ENCODE measurements around the gene VAMP1. TPM values are rescaled to one million over a fixed set of nuclear protein-coding genes. Genes with fewer than 3 reads are reported as not detected.

VAMP1 gene
- total RNA-seq, 1 donor from 2014 or later, result 2.0 TPM

DNA sequence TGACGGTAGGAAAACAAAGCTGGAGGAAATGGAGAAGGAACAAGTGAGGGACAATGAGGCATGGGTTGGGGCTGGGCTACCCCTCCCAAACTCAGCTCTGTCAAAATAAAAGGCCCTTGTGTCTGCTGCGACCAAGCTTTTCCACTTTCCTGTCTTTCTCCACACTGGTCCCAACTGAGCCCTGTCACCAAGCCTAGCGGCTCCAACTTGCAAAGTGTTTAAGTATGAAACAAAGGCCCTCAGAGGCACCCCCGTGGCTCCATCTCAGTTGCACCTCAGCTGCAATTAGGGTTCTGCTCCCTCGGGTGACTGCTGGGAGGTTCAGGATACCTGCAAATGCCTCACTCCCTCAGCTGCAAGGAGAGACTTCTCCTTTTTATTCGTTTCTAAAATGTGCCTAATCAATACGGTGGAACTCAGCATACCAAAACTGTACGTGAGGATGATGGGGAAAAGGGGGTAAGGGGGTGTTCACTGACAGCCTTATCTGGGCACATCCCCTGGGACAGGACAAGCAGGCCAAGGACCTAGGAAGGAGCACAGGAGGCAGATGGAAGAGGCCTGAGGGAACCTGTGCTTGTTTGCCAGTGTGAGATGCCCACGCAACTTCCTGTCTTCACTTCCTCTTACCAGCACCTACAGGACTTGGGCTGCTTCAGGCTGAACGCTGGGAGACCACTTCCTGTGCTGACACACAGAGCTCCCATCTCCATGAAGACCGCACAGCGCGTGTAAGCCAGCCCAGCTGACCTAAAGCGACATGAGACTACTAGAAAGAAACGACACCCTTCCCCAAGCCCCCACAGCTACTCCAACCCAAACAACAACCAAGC lies 8.9 kb downstream of the VAMP1 start:
- H3K4me3 ChIP-seq (ENCODE audit: low read depth, low read length), result no peak overlapping the region
- TF ChIP-seq, protein P1, sequence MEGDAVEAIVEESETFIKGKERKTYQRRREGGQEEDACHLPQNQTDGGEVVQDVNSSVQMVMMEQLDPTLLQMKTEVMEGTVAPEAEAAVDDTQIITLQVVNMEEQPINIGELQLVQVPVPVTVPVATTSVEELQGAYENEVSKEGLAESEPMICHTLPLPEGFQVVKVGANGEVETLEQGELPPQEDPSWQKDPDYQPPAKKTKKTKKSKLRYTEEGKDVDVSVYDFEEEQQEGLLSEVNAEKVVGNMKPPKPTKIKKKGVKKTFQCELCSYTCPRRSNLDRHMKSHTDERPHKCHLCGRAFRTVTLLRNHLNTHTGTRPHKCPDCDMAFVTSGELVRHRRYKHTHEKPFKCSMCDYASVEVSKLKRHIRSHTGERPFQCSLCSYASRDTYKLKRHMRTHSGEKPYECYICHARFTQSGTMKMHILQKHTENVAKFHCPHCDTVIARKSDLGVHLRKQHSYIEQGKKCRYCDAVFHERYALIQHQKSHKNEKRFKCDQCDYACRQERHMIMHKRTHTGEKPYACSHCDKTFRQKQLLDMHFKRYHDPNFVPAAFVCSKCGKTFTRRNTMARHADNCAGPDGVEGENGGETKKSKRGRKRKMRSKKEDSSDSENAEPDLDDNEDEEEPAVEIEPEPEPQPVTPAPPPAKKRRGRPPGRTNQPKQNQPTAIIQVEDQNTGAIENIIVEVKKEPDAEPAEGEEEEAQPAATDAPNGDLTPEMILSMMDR (conservative IDR thresholded peaks at IDR 0.05; ENCODE audit: low read depth, low read length), result no peak
- DNase-seq (ENCODE audit: low read depth), result no peak

DNA sequence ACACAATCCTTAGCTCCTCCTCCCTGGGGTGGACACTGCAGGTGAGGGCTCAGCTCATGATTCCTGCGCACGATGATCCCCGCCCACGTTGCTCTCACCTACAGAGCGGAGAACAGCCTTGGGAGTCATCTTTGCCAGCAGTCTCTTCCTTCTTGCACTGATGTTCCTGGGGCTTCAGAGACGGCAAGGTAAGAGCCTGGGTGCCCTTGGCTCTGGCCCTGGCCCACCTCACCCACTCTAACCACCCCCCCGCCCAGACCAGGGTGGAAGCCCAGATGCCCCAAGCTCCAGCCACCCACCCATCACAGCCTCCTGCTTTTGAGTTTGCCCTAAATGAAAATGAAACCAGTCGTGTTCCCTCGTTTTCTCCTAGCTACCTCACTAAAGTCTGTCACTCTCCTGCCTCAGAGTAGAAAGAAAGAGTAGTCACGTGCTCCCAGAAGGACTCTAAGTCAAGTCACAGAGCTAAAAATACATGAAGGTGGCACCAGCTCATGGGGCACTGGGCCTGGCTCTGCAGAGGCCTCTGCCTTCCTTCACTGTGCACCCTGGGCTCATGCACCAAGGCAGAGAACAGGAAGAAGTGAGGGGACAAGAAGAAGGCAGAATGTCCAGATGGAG lies 9.6 kb downstream of the VAMP1 start:
- H3K4me3 ChIP-seq (ENCODE audit: low read depth, low read length), result no peak overlapping the region
- TF ChIP-seq, protein P1 (conservative IDR thresholded peaks at IDR 0.05; ENCODE audit: low read depth, low read length), result no peak
- no peak for DNase-seq (ENCODE audit: low read depth)

DNA sequence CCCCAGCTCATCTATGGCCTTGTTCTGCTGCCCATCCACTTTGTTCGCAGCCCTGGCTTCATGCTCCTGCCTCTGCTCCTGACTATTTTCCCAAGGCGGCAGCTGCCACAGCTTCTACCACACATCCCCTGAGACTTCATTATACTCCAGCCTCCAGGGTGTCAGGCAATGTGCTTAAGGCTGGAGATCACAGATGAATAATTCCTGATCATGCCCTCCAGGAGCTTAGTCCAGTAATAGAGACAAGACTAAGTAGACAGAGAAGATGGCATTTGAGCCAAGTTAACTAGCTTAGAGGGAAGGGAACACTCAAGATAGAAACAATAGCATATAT lies 11.5 kb downstream of the VAMP1 start:
- TF ChIP-seq, protein P1 (conservative IDR thresholded peaks at IDR 0.05; ENCODE audit: low read depth, low read length), result no peak
- no peak for DNase-seq (ENCODE audit: low read depth)
- H3K4me3 ChIP-seq (ENCODE audit: low read depth, low read length), result no peak overlapping the region

DNA sequence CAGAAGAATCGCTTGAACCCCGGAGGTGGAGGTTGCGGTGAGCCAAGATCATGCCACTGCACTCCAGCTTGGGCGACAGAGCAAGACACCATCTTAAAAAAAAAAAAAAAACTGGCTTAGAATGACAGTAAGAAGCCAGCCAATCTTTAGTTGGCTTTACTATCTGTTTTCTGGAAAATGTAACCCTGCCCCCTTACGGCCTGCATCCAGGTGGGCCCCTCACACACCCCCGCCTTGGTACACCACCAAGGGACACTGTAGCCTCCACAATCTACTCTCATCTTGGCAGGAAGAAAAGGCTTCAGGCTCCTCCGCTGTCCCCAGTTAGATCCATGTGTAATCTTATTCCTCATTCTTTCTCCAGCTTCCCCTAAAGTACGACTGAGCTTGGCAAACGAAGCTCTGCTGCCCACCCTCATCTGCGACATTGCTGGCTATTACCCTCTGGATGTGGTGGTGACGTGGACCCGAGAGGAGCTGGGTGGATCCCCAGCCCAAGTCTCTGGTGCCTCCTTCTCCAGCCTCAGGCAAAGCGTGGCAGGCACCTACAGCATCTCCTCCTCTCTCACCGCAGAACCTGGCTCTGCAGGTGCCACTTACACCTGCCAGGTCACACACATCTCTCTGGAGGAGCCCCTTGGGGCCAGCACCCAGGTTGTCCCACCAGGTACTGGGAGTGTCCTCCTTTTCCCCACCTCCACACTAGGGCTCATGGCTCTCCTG lies 12.0 kb downstream of the VAMP1 start:
- TF ChIP-seq, protein P1 (conservative IDR thresholded peaks at IDR 0.05; ENCODE audit: low read depth, low read length), result no peak
- no peak overlapping the region for H3K4me3 ChIP-seq (ENCODE audit: low read depth, low read length)
- DNase-seq (ENCODE audit: low read depth), result no peak

DNA sequence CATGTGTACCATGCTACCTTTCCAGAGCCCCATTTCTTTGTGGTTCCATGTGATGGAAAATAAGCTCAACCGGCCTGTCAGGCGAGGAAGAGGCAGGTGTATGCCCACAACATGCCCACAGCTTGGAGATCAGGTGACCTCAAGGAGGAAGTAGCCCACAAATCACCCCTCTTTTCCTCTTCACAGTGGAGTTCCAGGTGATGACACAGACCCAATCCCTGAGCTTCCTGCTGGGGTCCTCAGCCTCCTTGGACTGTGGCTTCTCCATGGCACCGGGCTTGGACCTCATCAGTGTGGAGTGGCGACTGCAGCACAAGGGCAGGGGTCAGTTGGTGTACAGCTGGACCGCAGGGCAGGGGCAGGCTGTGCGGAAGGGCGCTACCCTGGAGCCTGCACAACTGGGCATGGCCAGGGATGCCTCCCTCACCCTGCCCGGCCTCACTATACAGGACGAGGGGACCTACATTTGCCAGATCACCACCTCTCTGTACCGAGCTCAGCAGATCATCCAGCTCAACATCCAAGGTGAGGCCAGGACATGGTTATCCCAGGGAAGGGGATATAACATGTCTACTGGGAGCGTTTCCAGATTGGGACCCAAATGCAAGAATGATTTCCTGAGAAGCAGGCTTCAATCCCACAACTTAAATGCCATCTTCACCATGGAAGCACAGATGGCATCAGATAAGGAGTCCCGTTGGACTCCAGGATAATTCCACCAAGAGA lies 13.1 kb downstream of the VAMP1 start:
- no peak overlapping the region for H3K4me3 ChIP-seq (ENCODE audit: low read depth, low read length)
- DNase-seq (ENCODE audit: low read depth), result no peak
- TF ChIP-seq, protein P1 (conservative IDR thresholded peaks at IDR 0.05; ENCODE audit: low read depth, low read length), result no peak

DNA sequence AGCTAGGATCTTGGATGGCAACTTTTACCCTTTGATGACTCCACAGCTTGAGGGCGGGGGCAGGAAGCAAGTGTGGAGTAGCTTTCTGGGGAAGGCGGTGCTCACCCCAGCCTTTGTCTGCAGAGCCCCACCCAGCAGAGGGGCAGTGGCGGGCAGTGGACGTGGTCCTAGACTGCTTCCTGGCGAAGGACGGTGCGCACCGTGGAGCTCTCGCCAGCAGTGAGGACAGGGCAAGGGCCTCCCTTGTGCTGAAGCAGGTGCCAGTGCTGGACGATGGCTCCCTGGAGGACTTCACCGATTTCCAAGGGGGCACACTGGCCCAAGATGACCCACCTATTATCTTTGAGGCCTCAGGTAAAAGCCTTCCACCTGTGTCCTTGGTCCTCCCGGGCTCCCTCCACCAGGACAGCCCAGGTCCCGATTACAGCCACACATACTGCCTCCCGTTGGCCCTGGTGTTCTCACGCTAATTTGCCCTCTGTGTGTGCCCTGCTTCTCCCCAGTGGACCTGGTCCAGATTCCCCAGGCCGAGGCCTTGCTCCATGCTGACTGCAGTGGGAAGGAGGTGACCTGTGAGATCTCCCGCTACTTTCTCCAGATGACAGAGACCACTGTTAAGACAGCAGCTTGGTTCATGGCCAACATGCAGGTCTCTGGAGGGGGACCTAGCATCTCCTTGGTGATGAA lies 17.4 kb downstream of the VAMP1 start:
- TF ChIP-seq, protein P1 (conservative IDR thresholded peaks at IDR 0.05; ENCODE audit: low read depth, low read length), result no peak
- DNase-seq (ENCODE audit: low read depth), result no peak
- peak overlapping the region; percentile 89 for H3K4me3 ChIP-seq (ENCODE audit: low read depth, low read length)

All from epithelial cell of proximal tubule (primary cell).